H54 (cell line): Measurements from ENCODE around the gene PARD6B.

Source experiments
- DNase-seq: peaks from one replicate; pipeline ENCODE4 v3.0.0; 2011; ENCODE audit warnings: low spot score, mixed read lengths; ENCODE audit not compliant: insufficient read length
- FAIRE-seq: peaks from 3 replicates; lab custom pipeline; 2011; peaks lifted over from hg19 to GRCh38; lab: Jason Lieb, UNC
- POLR2A ChIP-seq: IDR thresholded peaks from 2 replicates; pipeline ENCODE4 v1.6.1; 2011; ENCODE audit warnings: low read depth, mild to moderate bottlenecking, low read length

PARD6B gene

GRCh38 chr20:50804437-50805348 is 73.3 kb downstream of the PARD6B start:
- FAIRE-seq = no peak
- no peak for DNase-seq
- no peak for TF ChIP-seq POLR2A

DNA sequence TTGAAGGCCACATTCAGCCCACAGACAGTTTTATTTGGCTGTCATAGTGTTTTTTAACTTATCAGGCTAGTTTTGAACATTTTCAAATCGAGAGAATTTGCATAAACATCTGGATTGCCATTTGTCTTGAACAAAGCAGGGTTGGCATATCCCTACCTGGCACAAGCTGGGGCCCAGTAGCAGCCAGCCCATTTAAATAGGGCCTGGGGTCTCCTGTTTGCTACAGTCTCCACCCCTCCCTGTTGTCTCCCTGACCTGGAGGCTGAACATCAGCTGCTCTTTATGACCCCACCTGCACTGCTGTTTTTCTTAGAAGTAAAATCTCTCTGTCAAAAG is 73.9 kb downstream of the PARD6B start:
- FAIRE-seq = no peak
- DNase-seq = no peak
- TF ChIP-seq POLR2A = no peak

DNA sequence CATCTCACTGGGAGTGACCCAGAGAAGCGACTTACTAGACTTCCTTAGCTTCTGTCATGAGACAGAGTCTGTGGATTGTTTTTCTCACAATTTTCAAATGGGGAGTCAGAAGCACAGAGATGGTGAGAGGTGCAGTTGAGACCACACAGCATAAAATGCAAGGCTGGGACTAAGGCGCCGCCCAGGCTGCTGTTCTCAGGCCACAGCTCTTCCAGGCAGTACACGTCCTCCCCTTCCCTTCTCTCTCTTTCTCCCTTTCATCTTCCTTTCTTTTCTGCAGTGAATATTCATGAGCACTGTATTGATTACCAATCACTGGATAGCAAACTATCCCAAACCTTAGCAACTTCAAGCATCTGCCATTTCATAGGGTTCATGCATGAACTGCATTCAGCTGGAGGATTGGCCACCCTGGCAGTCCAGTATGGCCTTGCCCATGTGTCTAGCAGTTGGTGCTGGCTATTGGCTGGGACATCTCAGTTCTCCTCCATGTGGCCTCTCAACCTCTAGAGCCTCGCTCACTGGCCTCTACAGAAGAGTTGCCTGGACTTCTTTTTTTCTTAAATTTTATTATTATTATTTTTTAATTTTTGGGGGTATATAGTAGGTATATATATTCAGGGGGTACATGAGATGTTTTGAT is 74.9 kb downstream of the PARD6B start:
- no peak for DNase-seq
- no peak for TF ChIP-seq POLR2A
- no peak for FAIRE-seq
